Large intestine (tissue), 3 donors: ENCODE data around the gene FARP1. TPM values are rescaled to one million over a fixed set of nuclear protein-coding genes. Genes with fewer than 3 reads are reported as not detected.

Experiments used
- DNase-seq, 2 donors: peaks; one replicate each; pipeline versions ENCODE4 v3.0.0 to v3.0.0-alpha.2; 2013
- H3K27ac ChIP-seq: one replicate; pipeline ENCODE4 v1.5.1; 2013; ENCODE audit warnings: low read length
- H3K27me3 ChIP-seq: 2 replicates; pipeline ENCODE4 v1.6.1; 2013; ENCODE audit warnings: low read length; ENCODE audit not compliant: control insufficient read depth, insufficient read depth
- H3K36me3 ChIP-seq: 2 replicates; pipeline ENCODE4 v1.6.1; 2013; ENCODE audit warnings: low read length; ENCODE audit not compliant: control insufficient read depth, insufficient read depth
- H3K4me1 ChIP-seq: one replicate; pipeline ENCODE4 v1.6.1; 2013; ENCODE audit warnings: low read length; ENCODE audit not compliant: control insufficient read depth, insufficient read depth
- H3K4me3 ChIP-seq: one replicate; pipeline ENCODE4 v1.5.1; 2013; ENCODE audit warnings: low read length
- H3K9me3 ChIP-seq: one replicate; pipeline ENCODE4 v1.6.1; 2013; ENCODE audit warnings: mild to moderate bottlenecking, low read depth, low read length, moderate library complexity; ENCODE audit not compliant: control insufficient read depth
- WGBS: methylation state at CpG from one replicate; pipeline ENCODE4 v1.1.5; 2013; ENCODE audit warnings: low lambda C conversion rate; ENCODE audit not compliant: insufficient coverage; 5-methylcytosine and 5-hydroxymethylcytosine counted together
- polyA plus RNA-seq: library from polyadenylated mRNA; unstranded; fragments of 120-200 nt; gene quantifications from one replicate; pipeline ENCODE4 v1.2.1, GENCODE V29; 2013

FARP1 gene
- polyA plus RNA-seq, 1 donor: 27.6 TPM

DNA sequence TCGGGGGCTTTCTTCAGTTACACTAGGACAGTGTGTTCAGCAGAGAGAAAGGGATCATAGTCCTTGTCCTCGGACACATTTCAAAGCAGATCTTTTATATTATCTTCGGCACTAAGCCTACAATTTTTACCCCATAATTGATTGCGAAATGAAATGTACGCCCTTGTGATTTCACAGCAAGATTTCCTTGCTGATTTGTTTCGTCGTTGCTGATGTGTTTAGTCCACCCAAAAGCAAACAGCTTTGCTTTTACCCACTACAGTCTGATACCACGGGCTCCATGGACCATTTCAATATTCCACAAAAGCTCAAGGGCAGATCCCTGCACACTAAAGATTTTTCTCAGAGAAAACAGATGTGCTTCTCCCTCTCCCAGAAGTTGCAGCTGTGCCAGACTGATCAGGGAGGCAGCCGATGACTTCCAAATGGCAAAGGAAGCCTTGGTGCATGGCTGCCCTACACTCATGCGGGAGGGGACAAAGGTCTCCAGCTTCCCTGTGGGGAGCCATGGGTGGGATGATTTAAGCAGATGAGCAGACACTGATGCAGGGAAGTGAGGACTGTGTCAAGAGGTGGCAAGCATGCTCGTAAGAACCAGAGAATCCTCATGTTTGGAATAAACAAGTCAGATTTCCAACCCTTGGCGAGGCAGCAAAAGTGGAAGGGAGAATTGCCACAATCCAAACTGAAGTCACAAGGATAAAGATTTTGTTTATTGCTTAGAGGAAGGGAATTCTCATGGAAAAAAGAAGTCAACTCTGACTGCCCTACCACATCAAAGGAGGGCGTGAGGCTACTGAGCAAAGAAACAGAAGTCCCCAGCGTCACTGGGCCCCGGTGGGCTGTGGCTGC lies 353.0 kb downstream of the FARP1 start:
- no peaks in the 10 kb centered on the region for H3K27me3 ChIP-seq
- H3K36me3 ChIP-seq: peaks cover 21% of the 10 kb centered on the region
- 20% methylated on average over 1 of the region's 15 CpGs for WGBS
- H3K4me1 ChIP-seq: peaks cover 25% of the 10 kb centered on the region
- no peak overlapping the region for H3K4me3 ChIP-seq
- peak overlapping the region; percentile 63 for H3K27ac ChIP-seq
- peak in 1 of 2 donors; percentile 50 for DNase-seq
- H3K9me3 ChIP-seq: no peaks in the 10 kb centered on the region

DNA sequence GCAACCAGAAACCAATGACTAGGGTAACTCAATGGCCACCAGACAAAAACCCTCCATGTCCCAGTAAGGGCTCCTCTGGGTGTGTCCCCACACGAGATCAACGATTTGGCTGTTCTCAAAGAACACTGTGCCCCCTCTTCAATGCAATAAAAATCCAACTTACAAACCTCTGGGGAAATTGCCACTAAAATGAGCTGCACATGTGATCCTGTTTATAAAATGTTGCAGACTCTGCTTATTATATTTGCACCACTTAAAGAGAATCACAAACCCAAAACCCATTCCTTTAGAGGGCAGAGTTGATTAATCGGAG lies 353.5 kb downstream of the FARP1 start:
- DNase-seq: no peak
- Histone ChIP-seq H3K9me3 (no peaks in the 10 kb centered on the region), H3K27me3 (no peaks in the 10 kb centered on the region), H3K4me3 (no peak overlapping the region), H3K4me1 (peaks cover 20% of the 10 kb centered on the region), H3K36me3 (peaks cover 21% of the 10 kb centered on the region), H3K27ac (peak overlapping the region; percentile 63)
- WGBS: 80% methylated on average over 1 of the region's 3 CpGs

GRCh38 chr13:98496966-98497365 lies 354.1 kb downstream of the FARP1 start:
- H3K36me3 ChIP-seq: peaks cover 22% of the 10 kb centered on the region
- DNase-seq: no peak
- H3K4me3 ChIP-seq: no peak overlapping the region
- no peaks in the 10 kb centered on the region for H3K9me3 ChIP-seq
- no peaks in the 10 kb centered on the region for H3K27me3 ChIP-seq
- no CpG with 5 or more reads among the region's 8 CpGs for WGBS
- no peak overlapping the region for H3K27ac ChIP-seq
- peaks cover 20% of the 10 kb centered on the region for H3K4me1 ChIP-seq

DNA sequence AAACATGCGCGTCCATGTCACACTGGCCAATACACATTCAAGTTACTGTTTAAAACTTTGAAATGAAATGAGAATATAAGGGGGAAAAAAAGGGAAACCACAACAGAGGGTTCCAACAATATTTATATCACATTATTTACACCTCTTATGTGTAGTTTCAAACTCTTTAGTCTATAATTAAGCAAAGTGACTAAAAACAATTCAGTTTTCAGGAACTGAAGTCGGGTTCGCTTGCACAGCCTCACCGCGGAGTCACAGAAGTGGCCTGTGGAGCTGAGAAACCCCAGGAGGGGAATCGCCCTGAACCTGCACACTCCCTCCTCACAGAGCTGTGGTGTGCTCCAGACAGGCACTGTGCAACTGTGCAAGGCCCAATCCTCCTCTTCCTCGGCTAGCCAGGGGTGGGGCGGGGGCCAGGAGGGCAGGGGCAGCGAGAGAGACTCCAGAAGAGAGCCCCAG lies 358.1 kb downstream of the FARP1 start:
- no peaks in the 10 kb centered on the region for H3K9me3 ChIP-seq
- peaks cover 13% of the 10 kb centered on the region for H3K4me1 ChIP-seq
- H3K27me3 ChIP-seq: no peaks in the 10 kb centered on the region
- peaks cover 26% of the 10 kb centered on the region for H3K36me3 ChIP-seq
- H3K27ac ChIP-seq: no peak overlapping the region
- no CpG with 5 or more reads among the region's 10 CpGs for WGBS
- DNase-seq: no peak
- H3K4me3 ChIP-seq: no peak overlapping the region

GRCh38 chr13:98503175-98504028 lies 360.5 kb downstream of the FARP1 start:
- H3K9me3 ChIP-seq: no peaks in the 10 kb centered on the region
- DNase-seq: no peak
- H3K36me3 ChIP-seq: peaks cover 20% of the 10 kb centered on the region
- H3K27ac ChIP-seq: no peak overlapping the region
- 100% methylated on average over 1 of the region's 10 CpGs for WGBS
- H3K27me3 ChIP-seq: no peaks in the 10 kb centered on the region
- peaks cover 24% of the 10 kb centered on the region for H3K4me1 ChIP-seq
- H3K4me3 ChIP-seq: no peak overlapping the region

- peaks cover 15% of the 10 kb centered on the region for H3K36me3 ChIP-seq
- no peak overlapping the region for H3K27ac ChIP-seq
- H3K4me1 ChIP-seq: peaks cover 24% of the 10 kb centered on the region
- H3K4me3 ChIP-seq: no peak overlapping the region
- H3K9me3 ChIP-seq: no peaks in the 10 kb centered on the region
- WGBS: no CpG with 5 or more reads among the region's 1 CpG
- H3K27me3 ChIP-seq: no peaks in the 10 kb centered on the region
- no peak for DNase-seq
These were observed 361.1 kb downstream of the FARP1 start for GRCh38 chr13:98504029-98504351.

GRCh38 chr13:98504371-98504963 lies 361.6 kb downstream of the FARP1 start:
- no CpG with 5 or more reads among the region's 12 CpGs for WGBS

More at GRCh38 chr13:98504371-98504963, 361.6 kb downstream of the FARP1 start:
- no peak for DNase-seq
- Histone ChIP-seq H3K36me3 (peaks cover 10% of the 10 kb centered on the region), H3K4me3 (no peak overlapping the region), H3K9me3 (no peaks in the 10 kb centered on the region), H3K27me3 (no peaks in the 10 kb centered on the region), H3K27ac (no peak overlapping the region), H3K4me1 (peaks cover 24% of the 10 kb centered on the region)

Other genes with a start within 250 kb of the FARP1 start
- 108 TPM for gene IPO5, start 189.4 kb upstream of the FARP1 start, polyA plus RNA-seq
- 0.04 TPM for gene RNF113B, start 34.2 kb downstream of the FARP1 start, polyA plus RNA-seq